Measurements from ENCODE around the gene MTUS2.

GRCh38 chr13:29504691-29505090 is 684.6 kb downstream of the MTUS2 start:
- TF ChIP-seq CEBPB (IDR thresholded peaks at IDR 0.05; ENCODE audit: low read depth, low read length) (no peak), CTCF (IDR thresholded peaks at IDR 0.05; ENCODE audit: control extremely low read depth in 1 of 3, insufficient read depth in 1 of 3, low read depth in 1 of 3, low read length in 3 of 3) (no peak), USF2 (IDR thresholded peaks at IDR 0.05; ENCODE audit: low read length) (no peak), ZNF274 (IDR thresholded peaks at IDR 0.05; ENCODE audit: borderline replicate concordance, extremely low read depth, low read length) (no peak)
